Psoas muscle (tissue), 8 donors: ENCODE data around the gene MAGI2. TPM values are rescaled to one million over a fixed set of nuclear protein-coding genes. Genes with fewer than 3 reads are reported as not detected.

Experiments used
- ATAC-seq, 4 donors: fragments of 200-7000 bp; cut with Tn5 transposase; one replicate each; pipeline ENCODE4 v1.9.1; 2020; ENCODE audit warnings: moderate library complexity in 3 of 4, mild to moderate bottlenecking in 2 of 4
- DNase-seq, 2 donors: peaks; one replicate each; pipeline ENCODE4 v3.0.0-alpha.2; 2020
- H3K27ac ChIP-seq: fragments of 200-600 bp; one replicate; pipeline ENCODE4 v1.8.0; 2022
- H3K27me3 ChIP-seq, 3 donors: fragments of 200-600 bp in 1 of 3; one replicate each; pipeline versions ENCODE4 v1.6.1 to v1.8.0; 2013 to 2022; ENCODE audit warnings: low read length in 2 of 3, mild to moderate bottlenecking in 2 of 3, moderate library complexity in 1 of 3; ENCODE audit not compliant: insufficient read depth in 3 of 3
- H3K36me3 ChIP-seq, 2 donors: fragments of 200-600 bp in 1 of 2; one replicate each; pipeline versions ENCODE4 v1.6.1 to v1.8.0; 2013 to 2022; ENCODE audit warnings: low read depth in 1 of 2, mild to moderate bottlenecking in 1 of 2, moderate library complexity in 1 of 2; ENCODE audit not compliant: insufficient read depth in 1 of 2
- H3K4me1 ChIP-seq: fragments of 200-600 bp; one replicate; pipeline ENCODE4 v1.8.0; 2022
- H3K4me3 ChIP-seq: fragments of 200-600 bp; one replicate; pipeline ENCODE4 v1.8.0; 2022; ENCODE audit warnings: mild to moderate bottlenecking
- H3K9me3 ChIP-seq: fragments of 200-600 bp; one replicate; pipeline ENCODE4 v1.8.0; 2022
- CTCF ChIP-seq: fragments of 200-600 bp; IDR thresholded peaks from one replicate; pipeline ENCODE4 v1.8.0; 2022; ENCODE audit warnings: antibody characterized with exemption
- WGBS, 3 donors: extraction: QIAGEN DNeasy Blood & Tissue Kit; methylation state at CpG; one replicate each; pipeline versions ENCODE4 v1.1.6 to v1.1.7; 2013; 5-methylcytosine and 5-hydroxymethylcytosine counted together
- intact Hi-C, 2 donors: fragments of 100-400 bp; cut with DNase I; formaldehyde crosslinking; loops; one replicate each; pipeline versions ENCODE4 v1.11.0 to v1.14.2; 2022
- polyA plus RNA-seq, 3 donors: library from polyadenylated mRNA; stranded (reverse); fragments of 200-250 nt; gene quantifications; one replicate each; pipeline ENCODE4 v1.2.3, GENCODE V29; 2013
- total RNA-seq, 4 donors: library from RNA; stranded (reverse); fragmentation: NEBNext Ultra II Directional in 2 of 4; extraction: Animal tissue kit (Norgen Biotek cat#: 25700) in 2 of 4; gene quantifications; one replicate each; pipeline versions ENCODE4 v1.2.1 to v1.2.4, GENCODE V29; 2021 to 2023
- donor health status: healthy with polysubstance abuse.
- donor health status: DM: no; HTN: no; CAD: no; lungs with moderate emphysema.
- donor health status: Bipolar disorder and iron deficiency.
- donor health status: healthy.
- donor health status: DM: yes; HTN: yes; CAD: no.
- donor health status: DM: no; HTN: no; CAD: no.
- donor health status: DM: no; HTN: no; CAD: no.
- donor health status: DM: yes; HTN: yes; CAD: no.

The MAGI2 gene
- total and polyA plus RNA-seq, 7 donors, result 0.46 to 2.5 (median 1.4) TPM

GRCh38 chr7:78083476-78084120, 1369.9 kb downstream of the MAGI2 start:
- TF ChIP-seq CTCF, result no peak
- no peak overlapping the region for H3K27ac ChIP-seq
- 75 to 92% (median 92%) methylated on average over 6 of the region's 6 CpGs for WGBS, 3 donors
- H3K27me3 ChIP-seq, result no peaks in the 10 kb centered on the region
- no peaks in the 10 kb centered on the region for H3K9me3 ChIP-seq
- H3K36me3 ChIP-seq, result no peaks in the 10 kb centered on the region
- no peaks in the 10 kb centered on the region for H3K4me1 ChIP-seq
- H3K4me3 ChIP-seq, result no peak overlapping the region
- no peak for DNase-seq
- intact Hi-C loops, result no loop called here
- no peak for ATAC-seq

- H3K27me3 ChIP-seq, result no peaks in the 10 kb centered on the region
- no peaks in the 10 kb centered on the region for H3K36me3 ChIP-seq
- TF ChIP-seq CTCF, result no peak
- ATAC-seq (no peak), DNase-seq (no peak)
- no peaks in the 10 kb centered on the region for H3K4me1 ChIP-seq
- WGBS, 3 donors, result 65 to 73% (median 66%) methylated on average over 5 of the region's 5 CpGs
- intact Hi-C loops, result no loop called here
- H3K4me3 ChIP-seq, result no peak overlapping the region
- H3K27ac ChIP-seq, result no peak overlapping the region
- H3K9me3 ChIP-seq, result no peaks in the 10 kb centered on the region
Observed at GRCh38 chr7:78082556-78082955, 1370.9 kb downstream of the MAGI2 start.

- intact Hi-C loops, result no loop called here
- no peak overlapping the region for H3K4me3 ChIP-seq
- no peak for ATAC-seq
- H3K27me3 ChIP-seq, result no peaks in the 10 kb centered on the region
- 79 to 85% (median 80%) methylated on average over 4 of the region's 4 CpGs for WGBS, 3 donors
- H3K36me3 ChIP-seq, result no peaks in the 10 kb centered on the region
- H3K4me1 ChIP-seq, result no peaks in the 10 kb centered on the region
- TF ChIP-seq CTCF, result no peak
- H3K9me3 ChIP-seq, result no peaks in the 10 kb centered on the region
- no peak overlapping the region for H3K27ac ChIP-seq
- DNase-seq, result no peak
Observed at GRCh38 chr7:78081888-78082287, 1371.6 kb downstream of the MAGI2 start.

GRCh38 chr7:78081344-78081743, 1372.1 kb downstream of the MAGI2 start:
- intact Hi-C loops, result no loop called here
- Histone ChIP-seq H3K9me3 (no peaks in the 10 kb centered on the region), H3K27ac (no peak overlapping the region), H3K4me1 (no peaks in the 10 kb centered on the region), H3K4me3 (no peak overlapping the region), H3K36me3 (no peaks in the 10 kb centered on the region), H3K27me3 (no peaks in the 10 kb centered on the region)
- no peak for DNase-seq
- ATAC-seq, result no peak
- 95 to 100% (median 95%) methylated on average over 1 of the region's 1 CpG for WGBS, 3 donors
- TF ChIP-seq CTCF, result no peak

GRCh38 chr7:78080811-78081210, 1372.7 kb downstream of the MAGI2 start:
- Histone ChIP-seq H3K4me1 (no peaks in the 10 kb centered on the region), H3K27me3 (no peaks in the 10 kb centered on the region), H3K4me3 (no peak overlapping the region), H3K9me3 (no peaks in the 10 kb centered on the region), H3K36me3 (no peaks in the 10 kb centered on the region), H3K27ac (no peak overlapping the region)
- ATAC-seq, result no peak
- intact Hi-C loops, result no loop called here
- DNase-seq, result no peak
- no peak for TF ChIP-seq CTCF
- WGBS, 3 donors, result 84 to 86% (median 84%) methylated on average over 4 of the region's 4 CpGs
